Peyer's patch (tissue), 4 donors: ENCODE results near the gene TNFRSF11A.

Source experiments
- CTCF ChIP-seq, 6 experiments: fragments of 450-650 bp in 4 of 6; fragments of 200-600 bp in 2 of 6; sonication (generic) in 1 of 6; IDR thresholded peaks; one replicate each; pipeline ENCODE4 v1.5.1; 2017 to 2019; ENCODE audit warnings: antibody characterized with exemption in 6 of 6, mild to moderate bottlenecking in 3 of 6, moderate library complexity in 1 of 6
- POLR2A ChIP-seq, 2 donors: fragments of 450-650 bp; IDR thresholded peaks; one replicate each; pipeline ENCODE4 v1.5.1; 2017; ENCODE audit warnings: antibody characterized with exemption in 2 of 2, mild to moderate bottlenecking in 2 of 2, moderate library complexity in 2 of 2

- no peak for TF ChIP-seq CTCF (IDR thresholded peaks at IDR 0.05)
- TF ChIP-seq POLR2A (IDR thresholded peaks at IDR 0.05) = no peak
Observed at GRCh38 chr18:62436636-62437234, 111.6 kb downstream of the TNFRSF11A start.
